Raji (cell line): ENCODE results near the gene ZNF689.
A peak's percentile ranks its signal among the peaks of the same experiment; 100 is the strongest.

Source experiments
- POLR2A ChIP-seq: IDR thresholded peaks from 2 replicates; pipeline ENCODE4 v1.6.1; 2011; ENCODE audit warnings: low read depth, low read length, control low read depth; ENCODE audit not compliant: insufficient read depth

The ZNF689 gene

GRCh38 chr16:30649725-30650368 lies 39.7 kb upstream of the ZNF689 start:
- TF ChIP-seq POLR2A: no peak

- TF ChIP-seq POLR2A: no peak
These were observed 37.0 kb upstream of the ZNF689 start for GRCh38 chr16:30647274-30647571.

GRCh38 chr16:30645727-30646126 lies 35.5 kb upstream of the ZNF689 start:
- TF ChIP-seq POLR2A: no peak

- TF ChIP-seq POLR2A: no peak
These were observed 34.2 kb upstream of the ZNF689 start for GRCh38 chr16:30644334-30644830.

GRCh38 chr16:30641378-30641982 lies 31.3 kb upstream of the ZNF689 start:
- TF ChIP-seq POLR2A: no peak

GRCh38 chr16:30637944-30638343 lies 27.8 kb upstream of the ZNF689 start:
- TF ChIP-seq POLR2A: peak; percentile 26; the same call in 1 of the 2 replicates

- no peak for TF ChIP-seq POLR2A
These were observed 26.4 kb upstream of the ZNF689 start for GRCh38 chr16:30636599-30636998.

GRCh38 chr16:30633526-30633925 lies 23.3 kb upstream of the ZNF689 start:
- TF ChIP-seq POLR2A: no peak

- 0 out of 2 replicates have a peak, but pooled peaks have one; percentile 16 for TF ChIP-seq POLR2A
These were observed 18.7 kb upstream of the ZNF689 start for GRCh38 chr16:30628628-30629540.

- no peak for TF ChIP-seq POLR2A
These were observed 16.0 kb upstream of the ZNF689 start for GRCh38 chr16:30626236-30626635.

- no peak for TF ChIP-seq POLR2A
These were observed 13.5 kb upstream of the ZNF689 start for GRCh38 chr16:30623536-30624283.

GRCh38 chr16:30622455-30623032 lies 12.4 kb upstream of the ZNF689 start:
- TF ChIP-seq POLR2A: no peak

GRCh38 chr16:30621765-30622164 lies 11.6 kb upstream of the ZNF689 start:
- no peak for TF ChIP-seq POLR2A

GRCh38 chr16:30620169-30620568 lies 10.0 kb upstream of the ZNF689 start:
- TF ChIP-seq POLR2A: no peak

- no peak for TF ChIP-seq POLR2A
These were observed 9.4 kb upstream of the ZNF689 start for GRCh38 chr16:30619638-30620037.
